ENCODE results near the gene CD36. TPM values are rescaled to one million over a fixed set of nuclear protein-coding genes. Genes with fewer than 3 reads are reported as not detected.

Gene CD36
- total RNA-seq, 6 donors from 2014 or later: 92.9 to 157 (median 111) TPM

GRCh38 chr7:80679921-80680907 lies 41.8 kb downstream of the CD36 start:
- Histone ChIP-seq H3K27ac (no peak overlapping the region), H3K4me1 (peaks cover 0 to 5% (median 0%) of the 10 kb centered on the region in 4 donors), H3K27me3 (no peaks in the 10 kb centered on the region), H3K9me3 (no peaks in the 10 kb centered on the region), H3K4me3 (no peak overlapping the region), H3K36me3 (no peaks in the 10 kb centered on the region)
- peak in 1 of 2 donors; percentile 79 for ATAC-seq (ENCODE audit: low FRiP score in 2 of 2)
- WGBS, 2 donors: 72 to 73% methylated on average over 10 of the region's 10 CpGs
- no peak for DNase-seq
- TF ChIP-seq CTCF (IDR thresholded peaks at IDR 0.05): no peak
- TF ChIP-seq POLR2A (IDR thresholded peaks at IDR 0.05): no peak
- TF ChIP-seq EP300 (IDR thresholded peaks at IDR 0.05): no peak
- no peak for TF ChIP-seq POLR2AphosphoS5 (IDR thresholded peaks at IDR 0.05)

- peaks cover 0 to 5% (median 0%) of the 10 kb centered on the region in 4 donors for H3K4me1 ChIP-seq
- peak in 1 of 2 donors; percentile 56 for ATAC-seq (ENCODE audit: low FRiP score in 2 of 2)
- H3K36me3 ChIP-seq: no peaks in the 10 kb centered on the region
- no peak overlapping the region for H3K4me3 ChIP-seq
- no peaks in the 10 kb centered on the region for H3K27me3 ChIP-seq
- DNase-seq: no peak
- H3K9me3 ChIP-seq: no peaks in the 10 kb centered on the region
- peak in 5 of 6 experiments; percentile 11 to 45 (median 38) for TF ChIP-seq CTCF (IDR thresholded peaks at IDR 0.05)
- TF ChIP-seq EP300 (IDR thresholded peaks at IDR 0.05): no peak
- no peak for TF ChIP-seq POLR2A (IDR thresholded peaks at IDR 0.05)
- no peak for TF ChIP-seq POLR2AphosphoS5 (IDR thresholded peaks at IDR 0.05)
- no peak overlapping the region for H3K27ac ChIP-seq
Measured at GRCh38 chr7:80681272-80681885, 42.9 kb downstream of the CD36 start.

GRCh38 chr7:80682744-80683143 lies 44.3 kb downstream of the CD36 start:
- TF ChIP-seq CTCF (IDR thresholded peaks at IDR 0.05): no peak
- TF ChIP-seq POLR2AphosphoS5 (IDR thresholded peaks at IDR 0.05): no peak
- no peak for TF ChIP-seq EP300 (IDR thresholded peaks at IDR 0.05)
- no peak for TF ChIP-seq POLR2A (IDR thresholded peaks at IDR 0.05)
- ATAC-seq (ENCODE audit: low FRiP score in 2 of 2) (no peak), DNase-seq (no peak)
- Histone ChIP-seq H3K36me3 (no peaks in the 10 kb centered on the region), H3K4me1 (peaks cover 0 to 5% (median 0%) of the 10 kb centered on the region in 4 donors), H3K9me3 (no peaks in the 10 kb centered on the region), H3K27me3 (no peaks in the 10 kb centered on the region), H3K4me3 (no peak overlapping the region), H3K27ac (no peak overlapping the region)
- WGBS, 2 donors: 86 to 87% methylated on average over 19 of the region's 19 CpGs

GRCh38 chr7:80686576-80686975 lies 48.1 kb downstream of the CD36 start:
- H3K9me3 ChIP-seq: no peaks in the 10 kb centered on the region
- H3K27ac ChIP-seq: no peak overlapping the region
- H3K4me1 ChIP-seq: no peaks in the 10 kb centered on the region
- H3K36me3 ChIP-seq: no peaks in the 10 kb centered on the region
- no peak for TF ChIP-seq POLR2AphosphoS5 (IDR thresholded peaks at IDR 0.05)
- no peak for TF ChIP-seq EP300 (IDR thresholded peaks at IDR 0.05)
- TF ChIP-seq CTCF (IDR thresholded peaks at IDR 0.05): no peak
- no peak for TF ChIP-seq POLR2A (IDR thresholded peaks at IDR 0.05)
- H3K27me3 ChIP-seq: no peaks in the 10 kb centered on the region
- H3K4me3 ChIP-seq: no peak overlapping the region
- 78 to 91% methylated on average over 2 of the region's 2 CpGs for WGBS, 2 donors
- ATAC-seq (ENCODE audit: low FRiP score in 2 of 2) (no peak), DNase-seq (no peak)

Data from upper lobe of left lung (tissue), 6 donors.